GM21528 (cell line): Measurements from ENCODE around the gene DEPDC4.
A peak's percentile ranks its signal among the peaks of the same experiment; 100 is the strongest.
"Not testable (repeated sequence)": the region's sequence is repeated elsewhere in the genome, so short reads cannot be mapped to it uniquely, and the experiment has no call there.

Source experiments
- ATAC-seq: cut with Tn5 transposase; IDR thresholded peaks from one replicate; pipeline ENCODE4 v1.9.1; 2021; ENCODE audit warnings: mild to moderate bottlenecking, moderate library complexity; ENCODE audit not compliant: unreplicated experiment, low FRiP score

The DEPDC4 gene

DNA sequence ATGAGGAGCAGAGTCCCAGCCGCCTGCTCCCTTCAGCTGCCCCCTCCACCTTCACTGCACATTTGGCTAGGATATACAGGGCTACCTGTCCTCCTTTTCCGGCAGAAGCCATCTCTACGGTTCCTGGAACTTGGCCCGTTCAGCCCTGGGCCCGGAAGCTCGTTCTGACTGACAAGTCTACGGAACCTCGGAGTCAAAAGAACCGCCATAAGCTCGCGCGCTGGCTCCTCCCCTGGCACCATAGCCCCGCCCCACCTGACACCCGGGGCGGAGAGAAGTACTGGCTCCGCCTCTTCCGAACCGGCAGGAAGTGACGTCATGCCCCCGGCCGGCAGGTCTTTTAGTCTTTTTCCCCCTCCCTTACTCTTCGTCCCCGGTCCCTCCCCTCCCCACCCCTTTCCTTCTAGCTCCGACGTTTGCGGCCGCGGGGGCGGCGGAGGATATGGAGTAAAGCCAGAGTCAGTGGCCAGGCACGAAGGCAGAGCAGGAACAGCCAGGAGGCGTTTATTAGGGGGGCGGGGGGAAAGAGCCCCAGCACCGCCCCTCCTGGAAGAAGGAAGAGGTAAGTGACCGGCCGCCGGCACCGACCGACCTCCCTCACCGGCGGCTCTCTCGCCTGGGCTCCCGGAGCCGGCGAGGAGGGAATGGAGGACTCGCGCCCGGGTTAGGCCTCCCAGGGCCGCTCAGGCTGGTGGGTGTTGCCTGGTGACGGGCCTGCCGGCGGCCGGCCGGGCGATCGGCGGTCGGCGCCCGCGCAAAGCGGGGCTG lies at the start of gene DEPDC4, which contains the start of gene SCYL2:
DEPDC4 (minus strand) TSS at position 245 of the 768 bp plus-strand sequence; CDS start at position 242, 3 bp downstream.
SCYL2 (plus strand) TSS at position 343 of the 768 bp plus-strand sequence. CDS start 15,794 bp downstream, outside the sequence.
- ATAC-seq = peak; percentile 98

DNA sequence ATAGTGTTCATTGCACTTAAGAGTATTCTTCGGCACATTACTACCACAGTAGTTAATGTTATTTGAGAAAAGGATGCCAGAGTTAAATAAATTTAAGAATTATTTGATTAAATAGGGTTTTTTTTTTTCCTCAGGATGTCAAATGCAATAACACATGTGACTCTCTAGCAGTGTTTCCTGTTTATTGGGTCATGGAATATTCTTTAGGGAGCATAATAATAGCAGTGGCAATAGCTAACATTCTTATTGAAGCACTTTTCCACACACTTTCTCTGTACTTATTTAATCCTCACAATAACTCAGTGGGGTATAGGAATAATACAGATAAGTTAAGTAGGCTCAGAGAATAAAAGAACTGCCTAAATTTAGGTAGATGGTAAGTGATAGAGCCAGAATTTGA lies 44.4 kb upstream of the DEPDC4 start:
- ATAC-seq = no peak

DNA sequence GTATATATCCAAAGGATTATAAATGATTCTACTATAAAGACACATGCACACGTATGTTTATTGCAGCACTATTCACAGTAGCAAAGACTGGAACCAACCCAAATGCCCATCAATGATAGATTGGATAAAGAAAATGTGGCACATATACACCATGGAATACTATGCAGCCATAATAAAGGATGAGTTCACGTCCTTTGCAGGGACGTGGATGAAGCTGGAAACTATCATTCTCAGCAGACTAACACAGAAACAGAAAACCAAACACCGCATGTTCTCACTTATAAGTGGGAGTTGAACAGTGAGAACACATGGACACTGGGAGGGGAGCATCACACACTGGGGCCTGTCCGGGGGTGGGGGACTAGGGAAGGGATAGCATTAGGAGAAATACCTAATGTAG lies 41.3 kb upstream of the DEPDC4 start:
- ATAC-seq = not testable (repeated sequence)

DNA sequence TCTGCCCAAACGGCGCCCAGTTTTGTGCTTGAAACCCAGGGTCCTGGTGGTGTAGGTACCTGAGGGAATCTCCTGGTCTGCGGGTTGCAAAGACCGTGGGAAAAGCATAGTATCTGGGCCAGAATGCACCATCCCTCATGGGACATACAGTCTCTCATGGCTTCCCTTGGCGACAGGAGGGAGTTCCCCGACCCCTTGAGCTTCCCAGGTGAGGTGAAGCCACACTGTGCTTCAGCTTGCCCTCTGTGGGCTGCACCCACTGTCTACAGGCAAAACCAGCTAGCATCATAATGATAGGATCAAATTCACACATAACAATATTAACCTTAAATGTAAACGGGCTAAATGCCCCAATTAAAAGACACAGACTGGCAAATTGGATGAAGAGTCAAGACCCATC lies 37.5 kb upstream of the DEPDC4 start:
- not testable (repeated sequence) for ATAC-seq

DNA sequence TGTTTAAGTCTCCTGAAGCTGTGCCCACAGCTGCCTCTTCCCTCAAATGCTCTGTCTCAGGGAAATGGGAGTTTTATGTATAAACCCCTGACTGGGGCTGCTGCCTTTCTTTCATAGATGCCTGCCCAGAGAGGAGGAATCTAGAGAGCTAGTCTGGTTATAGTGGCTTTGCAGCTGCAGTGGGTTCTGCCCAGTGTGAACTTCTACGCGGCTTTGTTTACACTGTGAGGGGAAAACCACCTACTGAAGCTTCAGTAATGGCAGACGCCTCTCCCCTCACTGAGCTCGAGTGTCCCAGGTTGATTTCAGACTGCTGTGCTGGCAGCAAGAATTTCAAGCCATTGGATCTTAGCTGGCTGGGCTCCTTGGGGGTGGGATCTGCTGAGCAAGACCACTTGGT lies 37.0 kb upstream of the DEPDC4 start:
- ATAC-seq = no peak

DNA sequence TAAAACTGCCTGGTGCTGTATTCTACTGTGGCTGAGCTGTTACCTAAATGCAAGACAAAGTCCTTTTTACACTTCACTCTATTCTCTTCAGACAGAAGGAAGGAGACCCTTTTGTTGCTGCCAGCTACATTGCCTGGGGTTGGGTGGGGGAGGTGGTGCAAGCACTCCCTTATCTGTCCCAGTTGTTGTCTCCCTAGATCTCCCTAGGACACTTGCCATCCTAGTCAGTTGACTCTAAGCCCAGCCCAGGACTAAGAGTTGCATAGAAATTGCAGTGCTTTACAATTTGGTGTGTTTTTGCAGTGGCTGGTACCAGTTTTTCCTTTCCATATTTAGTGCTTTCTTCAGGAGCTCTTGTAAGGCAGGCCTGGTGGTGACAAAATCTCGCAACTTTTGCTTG lies 35.2 kb upstream of the DEPDC4 start:
- no peak for ATAC-seq

DNA sequence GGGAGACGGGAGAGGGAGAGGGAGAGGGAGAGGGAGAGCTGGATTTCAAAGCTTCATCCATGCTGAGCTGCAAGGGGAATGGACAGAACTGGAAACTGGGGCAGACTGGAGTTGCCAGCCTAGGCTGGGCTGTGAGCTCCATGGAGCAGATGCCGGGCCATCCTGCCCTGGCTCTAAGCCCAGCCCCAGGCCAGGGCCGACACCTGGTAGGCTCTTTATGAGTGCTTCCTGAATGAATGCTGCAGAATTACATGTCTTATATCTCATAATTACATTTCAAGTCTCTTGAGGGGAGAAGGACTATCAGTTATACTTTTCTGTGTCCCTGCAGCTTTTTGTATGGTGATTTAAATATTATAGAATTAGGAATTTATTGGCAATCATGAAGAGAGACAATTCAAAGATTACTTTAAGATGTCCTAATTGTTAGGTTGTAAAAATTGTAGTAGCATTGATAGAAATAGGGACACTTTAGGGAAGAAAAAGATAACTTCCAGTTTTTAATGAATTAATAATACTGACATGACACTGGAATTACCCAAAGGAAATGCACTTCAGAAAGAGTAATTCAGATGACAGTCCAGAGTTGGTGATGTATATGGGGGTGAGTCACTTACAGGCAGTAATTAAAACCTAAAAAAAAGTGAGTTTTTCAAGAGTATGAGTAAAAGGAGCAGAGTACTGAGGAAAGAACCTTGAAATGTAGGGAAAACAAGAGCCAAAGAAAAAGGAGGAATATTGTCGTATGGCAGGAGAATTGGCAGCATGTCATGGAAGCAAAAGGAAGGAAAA lies 29.1 kb upstream of the DEPDC4 start:
- ATAC-seq = no peak

DNA sequence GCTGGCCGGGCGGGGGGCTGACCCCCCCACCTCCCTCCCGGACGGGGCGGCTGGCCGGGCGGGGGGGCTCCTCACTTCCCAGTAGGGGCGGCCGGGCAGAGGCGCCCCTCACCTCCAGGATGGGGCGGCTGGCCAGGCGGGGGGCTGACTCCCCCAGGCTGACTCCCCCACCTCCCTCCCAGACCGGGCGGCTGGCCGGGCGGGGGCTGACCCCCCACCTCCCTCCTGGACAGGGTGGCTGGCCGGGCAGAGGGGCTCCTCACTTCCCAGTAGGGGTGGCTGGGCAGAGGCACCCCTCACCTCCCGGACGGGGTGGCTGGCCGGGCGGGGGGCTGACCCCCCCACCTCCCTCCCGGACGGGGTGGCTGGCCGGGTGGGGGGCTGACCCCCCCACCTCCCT lies 27.5 kb upstream of the DEPDC4 start:
- ATAC-seq = not testable (repeated sequence)

DNA sequence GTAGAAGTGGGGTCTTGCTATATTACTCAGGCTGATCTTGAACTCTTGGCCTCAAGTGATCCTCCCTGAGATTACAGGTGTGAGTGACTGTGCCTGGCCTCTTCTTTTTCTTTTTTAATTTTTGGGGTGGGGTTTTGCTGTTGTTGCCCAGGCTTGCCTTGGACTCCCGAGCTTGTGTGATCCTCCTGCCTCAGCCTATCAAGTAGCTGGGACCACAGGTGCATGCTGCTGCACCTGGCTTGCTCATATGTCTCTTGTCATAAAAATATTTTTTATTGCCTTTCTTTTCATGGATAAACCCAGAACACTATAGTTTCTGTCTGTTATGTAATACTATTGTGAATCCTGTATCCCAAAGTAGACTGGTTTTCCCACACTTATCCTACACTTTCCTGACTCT lies 26.1 kb upstream of the DEPDC4 start:
- no peak for ATAC-seq

DNA sequence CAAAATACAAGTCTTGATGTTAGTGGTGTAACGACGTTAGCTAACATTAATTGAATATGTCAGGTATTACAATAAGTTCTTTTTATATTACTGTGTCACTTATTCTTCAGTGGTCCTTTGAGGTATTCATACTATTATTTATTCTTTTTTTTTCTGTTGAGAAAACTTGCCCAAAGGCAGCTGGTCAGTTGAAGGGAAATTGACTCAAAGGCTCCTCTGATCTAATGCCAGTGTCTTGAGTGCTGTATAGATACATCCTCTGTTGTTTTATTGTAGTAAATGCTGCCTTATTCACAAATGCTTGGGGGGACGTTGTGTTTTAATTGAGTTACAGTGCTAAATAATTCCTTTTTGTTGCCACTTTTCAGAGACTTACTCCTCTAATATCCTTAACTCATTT lies 23.1 kb upstream of the DEPDC4 start:
- ATAC-seq = no peak

DNA sequence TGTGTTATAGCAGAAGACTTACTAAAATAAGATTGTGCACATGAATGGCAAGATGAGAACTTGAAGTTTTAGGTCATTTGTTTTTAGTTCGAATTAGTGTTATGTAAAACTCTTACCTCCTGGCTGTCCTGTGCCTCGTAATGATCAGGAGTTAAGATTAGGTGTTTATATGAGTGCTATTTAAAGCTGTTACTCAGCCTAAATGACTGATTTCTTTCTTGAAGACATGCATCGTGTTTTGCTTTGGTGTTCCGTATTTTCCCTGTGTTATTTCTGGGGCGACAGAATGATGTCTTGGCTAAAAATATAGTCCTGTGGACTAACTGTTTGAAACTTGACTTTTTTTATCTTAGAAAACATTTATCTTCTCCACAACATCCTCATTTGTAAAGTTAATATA lies 22.2 kb upstream of the DEPDC4 start:
- ATAC-seq = no peak

DNA sequence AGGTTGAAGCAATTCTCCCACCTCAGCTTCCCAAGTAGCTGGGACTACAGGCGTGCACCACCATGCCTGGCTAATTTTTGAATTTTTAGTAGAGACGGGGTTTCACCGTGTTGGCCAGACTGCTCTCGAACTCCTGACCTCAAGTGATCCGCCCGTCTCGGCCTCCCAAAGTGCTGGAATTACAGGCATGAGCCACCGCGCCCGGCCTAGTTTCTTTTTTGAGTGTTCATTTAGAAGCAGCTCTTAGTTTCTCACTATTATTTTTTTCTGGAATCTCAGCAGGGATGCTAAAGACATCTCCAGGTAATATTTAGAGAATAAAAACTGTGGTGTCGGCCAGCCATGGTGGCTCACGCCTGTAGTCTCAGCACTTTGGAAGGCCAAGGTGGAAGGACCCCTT lies 17.7 kb upstream of the DEPDC4 start:
- ATAC-seq = not testable (repeated sequence)

DNA sequence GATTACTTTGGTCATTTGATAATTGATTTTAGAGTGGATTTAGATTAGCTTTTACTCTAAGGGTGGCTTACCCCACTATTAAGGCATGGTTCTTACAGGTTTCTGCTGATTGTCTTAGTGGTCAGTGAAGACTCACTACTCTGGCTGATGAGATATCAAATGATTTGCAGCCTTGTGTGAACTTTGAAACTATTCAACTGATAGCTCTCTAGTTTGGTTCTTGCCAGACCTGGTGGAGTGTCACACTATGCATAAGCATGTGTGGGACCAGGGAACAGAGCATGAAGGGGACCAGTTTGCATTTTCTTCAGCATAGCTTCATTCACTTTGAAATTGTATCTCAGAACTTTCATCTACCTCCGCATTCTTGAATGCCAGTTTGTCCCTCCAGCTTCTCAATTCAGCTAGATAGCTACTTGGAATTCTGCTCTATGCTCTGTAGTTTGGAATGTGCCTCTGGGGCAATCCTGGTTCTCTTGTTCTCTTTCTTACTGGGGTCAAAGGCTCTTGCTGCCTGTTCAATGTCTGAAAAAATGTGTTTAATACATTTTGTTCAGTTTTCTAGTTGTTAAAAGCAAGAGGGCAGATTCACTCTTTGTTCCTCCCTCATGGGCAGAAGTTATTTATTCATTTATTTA lies 12.8 kb upstream of the DEPDC4 start:
- ATAC-seq = no peak

DNA sequence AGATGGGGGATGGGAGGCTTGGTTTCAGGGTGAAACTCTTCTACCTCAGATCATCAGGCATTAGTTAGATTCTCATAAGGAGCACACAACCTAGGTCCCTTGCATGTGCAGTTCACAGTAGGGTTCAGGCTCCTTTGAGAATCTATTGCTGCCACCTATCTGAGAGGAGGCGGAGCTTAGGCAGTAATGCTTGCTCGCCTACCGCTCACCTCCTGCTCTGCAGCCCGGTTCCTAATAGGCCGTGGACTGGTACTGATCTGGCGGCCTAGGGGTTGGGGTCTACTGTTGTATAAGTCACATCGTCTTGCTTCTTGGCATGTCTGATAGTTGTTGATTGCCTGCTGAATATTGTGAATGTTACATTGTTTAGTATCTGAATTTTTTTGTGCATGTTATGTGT lies 12.3 kb upstream of the DEPDC4 start:
- ATAC-seq = no peak

DNA sequence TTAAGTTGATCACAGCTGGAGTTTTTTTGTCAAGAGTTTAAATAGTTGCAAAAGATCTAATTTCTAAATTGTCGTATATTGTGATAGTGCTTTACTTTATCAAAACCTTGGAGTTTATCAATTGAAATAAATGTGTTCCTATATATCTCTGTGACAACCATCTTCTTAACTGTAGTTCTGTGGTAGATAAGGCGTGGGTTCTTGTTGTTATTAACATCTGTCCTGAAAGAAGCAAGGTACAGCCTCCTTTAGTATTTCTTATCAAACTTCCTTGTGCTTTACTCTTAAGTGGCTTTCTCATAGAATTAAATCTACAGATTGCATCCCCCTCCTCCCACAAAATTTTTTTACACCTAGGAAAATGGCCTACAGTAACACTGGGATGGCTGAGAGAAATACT lies 7.4 kb upstream of the DEPDC4 start:
- ATAC-seq = no peak

DNA sequence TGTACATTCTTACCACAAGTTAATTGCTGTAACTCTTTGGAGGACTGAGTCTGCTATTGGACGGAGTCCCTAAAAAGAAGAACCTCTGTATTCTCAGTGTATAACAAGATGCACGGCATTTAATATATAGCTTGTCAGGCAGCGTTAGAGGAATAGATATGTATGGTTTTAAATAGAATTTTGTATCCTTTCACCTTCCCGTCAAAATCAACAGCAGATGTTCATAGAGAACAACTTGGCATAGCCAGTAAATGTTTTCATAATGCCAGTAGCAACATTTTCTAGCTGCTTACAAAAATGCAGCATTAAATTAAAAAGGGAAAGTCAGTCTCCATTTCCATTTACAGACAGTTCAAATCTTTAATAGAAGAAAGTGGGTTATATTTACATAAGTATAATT lies 6.9 kb upstream of the DEPDC4 start:
- no peak for ATAC-seq

DNA sequence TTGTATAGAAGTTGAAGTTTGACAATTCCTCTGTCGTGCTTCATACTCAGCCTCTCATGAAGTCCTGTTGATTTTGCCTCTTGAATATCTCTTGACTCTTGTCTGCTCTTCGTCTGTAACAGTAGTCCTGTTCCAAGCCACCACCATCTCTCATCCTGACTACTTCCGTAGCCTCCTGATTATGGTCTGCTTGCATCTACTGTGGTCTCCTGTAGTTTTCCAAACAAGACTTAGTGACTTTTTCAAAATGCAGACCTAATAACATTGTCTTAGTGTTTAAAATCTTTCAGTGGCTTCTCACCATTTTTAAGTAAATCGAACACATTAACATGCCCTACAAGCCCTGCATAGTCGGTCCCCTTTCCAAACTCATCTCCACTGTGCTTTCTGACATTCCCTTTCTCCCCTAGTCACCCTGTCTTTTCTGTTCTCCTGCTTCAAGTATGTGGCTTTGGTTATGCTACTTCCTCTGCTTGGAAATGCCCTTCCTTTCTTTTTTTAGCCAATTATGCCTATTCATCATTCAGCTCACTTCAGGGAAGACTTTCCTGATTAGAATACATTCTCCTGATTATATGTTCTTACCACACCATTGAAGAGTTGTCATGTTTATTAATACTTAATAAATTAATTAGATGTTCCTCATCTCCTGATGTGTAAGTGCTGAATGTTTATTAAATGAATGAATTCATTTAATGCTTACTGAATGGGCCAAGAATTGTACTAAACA lies 2.1 kb upstream of the DEPDC4 start:
- ATAC-seq = no peak

DNA sequence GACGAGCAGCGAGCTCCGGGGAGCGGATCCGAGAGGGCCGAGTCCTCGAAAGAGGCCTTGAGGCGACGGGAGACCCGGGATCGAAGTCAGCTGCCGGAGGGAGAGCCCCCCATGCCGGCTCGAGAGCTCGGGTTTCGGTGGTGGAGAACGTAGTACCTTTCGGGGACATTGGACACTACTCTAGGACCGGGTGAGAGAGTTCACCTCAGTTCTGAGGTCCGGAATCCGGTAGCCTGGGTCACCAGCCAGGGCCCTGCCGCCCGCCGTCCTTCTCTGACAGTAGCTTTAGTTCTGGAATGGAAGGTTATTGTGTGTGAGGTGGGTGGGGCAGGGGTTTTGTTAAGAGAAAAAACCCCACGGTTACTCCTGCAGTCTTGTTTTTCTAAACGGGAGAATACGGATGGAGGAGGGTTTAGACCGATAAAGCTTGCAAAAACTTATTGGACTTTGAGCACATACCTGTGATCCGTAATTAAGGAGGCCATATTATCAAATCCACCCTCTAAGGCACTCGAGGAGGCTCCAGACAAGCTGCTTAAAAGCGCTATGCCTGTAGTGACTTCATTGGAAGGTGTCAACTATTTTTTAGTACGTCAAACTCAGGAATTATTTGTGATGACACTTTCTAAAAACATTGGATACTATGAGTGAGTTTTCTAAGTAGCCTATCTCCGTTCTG lies 863 bp upstream of the DEPDC4 start:
- ATAC-seq = peak; percentile 15

DNA sequence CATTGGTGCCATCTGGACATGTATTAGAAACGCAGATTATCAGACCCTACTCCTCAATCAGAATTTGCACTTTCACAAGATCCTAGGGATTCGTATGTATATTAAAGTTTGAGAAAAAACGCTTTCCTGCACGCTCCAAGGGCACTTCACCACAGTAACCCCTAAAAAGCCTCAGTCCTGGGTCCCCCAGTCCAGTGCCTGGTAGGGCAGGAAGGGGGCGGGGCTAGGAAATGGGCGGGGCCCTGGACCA lies 369 bp downstream of the DEPDC4 start:
- ATAC-seq = peak; percentile 93
